AG10803 (cell line): Measurements from ENCODE around the gene B3GAT1.

Experiments
- DNase-seq: peaks from one replicate; pipeline ENCODE4 v3.0.0; 2010; ENCODE audit warnings: low read depth
- H3K4me3 ChIP-seq: 2 replicates; pipeline ENCODE4 v1.5.1; 2011; ENCODE audit warnings: mild to moderate bottlenecking, low read length, control low read depth
- TF ChIP-seq, protein P1 (sequence below): conservative IDR thresholded peaks from 2 replicates; pipeline ENCODE4 v1.5.1; 2011; ENCODE audit warnings: mild to moderate bottlenecking, low read length, control low read depth, inconsistent platforms

The B3GAT1 gene

GRCh38 chr11:134371436-134372185 is 40.4 kb downstream of the B3GAT1 start:
- no peak overlapping the region for H3K4me3 ChIP-seq
- TF ChIP-seq, protein P1, sequence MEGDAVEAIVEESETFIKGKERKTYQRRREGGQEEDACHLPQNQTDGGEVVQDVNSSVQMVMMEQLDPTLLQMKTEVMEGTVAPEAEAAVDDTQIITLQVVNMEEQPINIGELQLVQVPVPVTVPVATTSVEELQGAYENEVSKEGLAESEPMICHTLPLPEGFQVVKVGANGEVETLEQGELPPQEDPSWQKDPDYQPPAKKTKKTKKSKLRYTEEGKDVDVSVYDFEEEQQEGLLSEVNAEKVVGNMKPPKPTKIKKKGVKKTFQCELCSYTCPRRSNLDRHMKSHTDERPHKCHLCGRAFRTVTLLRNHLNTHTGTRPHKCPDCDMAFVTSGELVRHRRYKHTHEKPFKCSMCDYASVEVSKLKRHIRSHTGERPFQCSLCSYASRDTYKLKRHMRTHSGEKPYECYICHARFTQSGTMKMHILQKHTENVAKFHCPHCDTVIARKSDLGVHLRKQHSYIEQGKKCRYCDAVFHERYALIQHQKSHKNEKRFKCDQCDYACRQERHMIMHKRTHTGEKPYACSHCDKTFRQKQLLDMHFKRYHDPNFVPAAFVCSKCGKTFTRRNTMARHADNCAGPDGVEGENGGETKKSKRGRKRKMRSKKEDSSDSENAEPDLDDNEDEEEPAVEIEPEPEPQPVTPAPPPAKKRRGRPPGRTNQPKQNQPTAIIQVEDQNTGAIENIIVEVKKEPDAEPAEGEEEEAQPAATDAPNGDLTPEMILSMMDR, result no peak
- no peak for DNase-seq

GRCh38 chr11:134370526-134371435 is 41.3 kb downstream of the B3GAT1 start:
- TF ChIP-seq, protein P1, result no peak
- no peak for DNase-seq
- H3K4me3 ChIP-seq, result no peak overlapping the region

DNA sequence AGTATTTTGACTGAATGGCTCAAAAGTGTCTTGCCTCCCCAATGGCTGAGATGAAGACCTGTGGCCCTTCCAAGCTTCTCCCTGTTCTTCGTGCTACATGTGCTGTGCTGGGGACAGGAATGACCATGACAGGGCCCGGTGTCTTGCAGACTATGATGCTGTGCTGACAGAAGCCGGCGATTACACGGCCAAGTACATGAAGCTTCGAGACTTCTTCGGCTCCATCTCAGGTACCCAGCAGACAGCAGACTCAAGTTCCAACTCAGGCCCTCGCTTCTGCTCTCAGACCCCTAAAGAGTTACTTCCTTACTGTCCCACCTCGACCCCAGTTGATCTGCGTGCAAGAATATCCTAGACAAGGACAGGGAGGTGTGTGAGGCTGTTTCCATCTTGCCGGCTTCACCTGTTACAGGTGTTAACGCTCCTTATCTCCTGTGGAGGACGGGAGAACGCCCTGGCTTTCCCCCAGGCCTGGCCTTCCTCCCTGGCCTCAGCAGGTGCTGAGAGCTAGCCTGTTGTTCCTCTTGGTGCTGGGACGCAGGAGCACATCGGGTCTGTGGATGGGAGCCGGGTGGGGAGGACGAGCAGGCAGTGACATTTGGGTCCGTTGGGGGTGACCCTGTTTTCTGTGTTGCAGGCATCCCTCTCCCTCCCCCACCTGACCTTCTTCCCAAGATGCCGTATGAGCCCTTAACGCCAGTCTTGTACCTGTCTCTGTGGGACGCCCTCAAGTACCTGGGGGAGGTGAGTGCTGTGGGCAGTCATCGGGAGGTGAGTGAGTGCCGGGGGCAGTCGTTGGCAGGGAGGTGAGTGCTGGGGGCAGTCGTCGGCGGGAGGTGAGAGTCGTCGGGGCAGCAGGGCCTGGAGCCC is 42.2 kb downstream of the B3GAT1 start:
- H3K4me3 ChIP-seq, result no peak overlapping the region
- no peak for DNase-seq
- TF ChIP-seq, protein P1, result no peak

- TF ChIP-seq, protein P1, result no peak
- H3K4me3 ChIP-seq, result no peak overlapping the region
Observed at GRCh38 chr11:134367781-134368180, 44.3 kb downstream of the B3GAT1 start.

DNA sequence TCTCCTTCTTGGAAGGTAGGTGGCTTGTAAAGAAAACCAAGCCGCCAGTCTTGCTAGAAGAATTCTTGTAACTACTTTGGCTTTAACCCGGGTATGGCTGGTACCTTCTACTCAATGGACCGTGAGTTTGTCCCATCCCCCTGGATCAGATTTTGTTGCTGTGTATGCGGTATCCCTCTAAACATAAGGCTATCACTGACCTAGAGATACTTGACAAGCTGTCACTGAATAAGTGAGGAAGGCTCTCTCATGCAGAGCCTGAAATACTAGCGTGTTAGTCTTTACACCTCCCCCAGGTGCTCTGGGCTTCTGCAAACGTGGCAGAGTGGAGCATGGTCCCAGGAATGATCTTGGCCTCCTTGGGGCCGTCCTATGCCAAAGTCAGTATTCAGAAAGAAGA is 45.8 kb downstream of the B3GAT1 start:
- TF ChIP-seq, protein P1, result no peak
- H3K4me3 ChIP-seq, result no peak overlapping the region
- no peak for DNase-seq

More at GRCh38 chr11:134367781-134368180, 44.3 kb downstream of the B3GAT1 start:
- no peak for DNase-seq

- TF ChIP-seq, protein P1, result no peak
- DNase-seq, result no peak
- H3K4me3 ChIP-seq, result no peak overlapping the region
Observed at GRCh38 chr11:134365011-134365925, 46.8 kb downstream of the B3GAT1 start.
